Measurements from ENCODE around the gene LHCGR. TPM values are rescaled to one million over a fixed set of nuclear protein-coding genes. Genes with fewer than 3 reads are reported as not detected.
"Not testable (repeated sequence)": the region's sequence is repeated elsewhere in the genome, so short reads cannot be mapped to it uniquely, and the experiment has no call there.

LHCGR gene
- total RNA-seq, 1 donor from 2014 or later, result 1.7 TPM

- no peak for DNase-seq (ENCODE audit: low spot score)
Observed at GRCh38 chr2:48711343-48711742, 44.2 kb downstream of the LHCGR start.

GRCh38 chr2:48709096-48710034 lies 46.2 kb downstream of the LHCGR start:
- DNase-seq (ENCODE audit: low spot score), result no peak

GRCh38 chr2:48707466-48707865 lies 48.1 kb downstream of the LHCGR start:
- DNase-seq (ENCODE audit: low spot score), result no peak

GRCh38 chr2:48703621-48704020 lies 51.9 kb downstream of the LHCGR start:
- DNase-seq (ENCODE audit: low spot score), result not testable (repeated sequence)

- no peak for DNase-seq (ENCODE audit: low spot score)
Observed at GRCh38 chr2:48699348-48699930, 56.1 kb downstream of the LHCGR start.

GRCh38 chr2:48696881-48697280 lies 58.6 kb downstream of the LHCGR start:
- DNase-seq (ENCODE audit: low spot score), result no peak

GRCh38 chr2:48695991-48696390 lies 59.5 kb downstream of the LHCGR start:
- DNase-seq (ENCODE audit: low spot score), result no peak

- no peak for DNase-seq (ENCODE audit: low spot score)
Observed at GRCh38 chr2:48694149-48694548, 61.4 kb downstream of the LHCGR start.

GRCh38 chr2:48693645-48694044 lies 61.9 kb downstream of the LHCGR start:
- no peak for DNase-seq (ENCODE audit: low spot score)

- DNase-seq (ENCODE audit: low spot score), result no peak
Observed at GRCh38 chr2:48693066-48693465, 62.5 kb downstream of the LHCGR start.

GRCh38 chr2:48691935-48692691 lies 63.4 kb downstream of the LHCGR start:
- no peak for DNase-seq (ENCODE audit: low spot score)

- DNase-seq (ENCODE audit: low spot score), result no peak
Observed at GRCh38 chr2:48685126-48685525, 70.4 kb downstream of the LHCGR start.

- DNase-seq (ENCODE audit: low spot score), result no peak
Observed at GRCh38 chr2:48677450-48677849, 78.1 kb downstream of the LHCGR start.

- no peak for DNase-seq (ENCODE audit: low spot score)
Observed at GRCh38 chr2:48674933-48675332, 80.6 kb downstream of the LHCGR start.

GRCh38 chr2:48673581-48673980 lies 81.9 kb downstream of the LHCGR start:
- DNase-seq (ENCODE audit: low spot score), result no peak

- no peak for DNase-seq (ENCODE audit: low spot score)
Observed at GRCh38 chr2:48668992-48669391, 86.5 kb downstream of the LHCGR start.

GRCh38 chr2:48651158-48651790 lies 104.2 kb downstream of the LHCGR start:
- DNase-seq (ENCODE audit: low spot score), result no peak

GRCh38 chr2:48638261-48638660 lies 117.3 kb downstream of the LHCGR start:
- no peak for DNase-seq (ENCODE audit: low spot score)
